HEK293T (cell line): Measurements from ENCODE around the gene FAM163B.

ENCODE experiments used
- FOXK2 ChIP-seq: fragments of 450-650 bp; IDR thresholded peaks from 2 replicates; pipeline ENCODE4 v1.6.1; 2016; ENCODE audit warnings: mild to moderate bottlenecking
- FOXM1 ChIP-seq: fragments of 450-650 bp; IDR thresholded peaks from 2 replicates; pipeline ENCODE4 v1.6.1; 2017; ENCODE audit warnings: mild to moderate bottlenecking, borderline replicate concordance
- NFRKB ChIP-seq: fragments of 450-650 bp; IDR thresholded peaks from 2 replicates; pipeline ENCODE4 v1.6.1; 2016; ENCODE audit warnings: mild to moderate bottlenecking, moderate library complexity
- SUZ12 ChIP-seq: fragments of 450-650 bp; IDR thresholded peaks from 2 replicates; pipeline ENCODE4 v1.6.1; 2016; ENCODE audit warnings: mild to moderate bottlenecking
- TARDBP ChIP-seq: fragments of 450-650 bp; IDR thresholded peaks from 2 replicates; pipeline ENCODE4 v1.6.1; 2016

DNA sequence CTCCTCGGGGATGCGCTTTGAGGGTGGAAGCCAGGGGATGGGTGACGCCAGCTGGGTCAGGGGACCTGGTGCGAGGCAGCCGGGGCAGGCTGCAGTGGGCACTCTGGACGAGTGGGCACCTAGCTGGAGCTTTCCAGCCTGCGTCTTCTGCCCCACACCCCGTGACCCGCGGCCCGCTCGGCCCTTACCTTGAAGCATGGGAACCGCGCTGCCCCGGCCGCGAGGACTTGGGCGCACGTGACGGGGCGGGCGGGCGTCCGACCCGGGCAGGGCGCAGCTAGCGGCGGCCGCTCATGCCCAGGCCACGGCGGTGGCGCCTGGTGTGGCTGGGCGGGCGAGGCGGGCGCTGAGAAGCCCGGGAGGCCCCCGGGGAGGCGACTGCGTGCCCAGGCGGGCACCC is 300 bp downstream of the FAM163B start:
- TF ChIP-seq SUZ12 = no peak
- TF ChIP-seq NFRKB = no peak
- no peak for TF ChIP-seq TARDBP
- no peak for TF ChIP-seq FOXM1
- TF ChIP-seq FOXK2 = no peak
